GM21723 (cell line): ENCODE data around the gene APC2.
"Not testable (repeated sequence)": the region's sequence is repeated elsewhere in the genome, so short reads cannot be mapped to it uniquely, and the experiment has no call there.

ENCODE experiments used
- ATAC-seq: cut with Tn5 transposase; IDR thresholded peaks from one replicate; pipeline ENCODE4 v1.9.1; 2021; ENCODE audit warnings: mild to moderate bottlenecking, moderate library complexity; ENCODE audit not compliant: unreplicated experiment

Gene APC2

GRCh38 chr19:1509602-1510441 lies 59.9 kb downstream of the APC2 start:
- ATAC-seq = no peak

GRCh38 chr19:1510442-1510806 lies 60.5 kb downstream of the APC2 start:
- ATAC-seq = no peak

GRCh38 chr19:1510807-1511206 lies 60.9 kb downstream of the APC2 start:
- ATAC-seq = no peak

- no peak for ATAC-seq
Observed at GRCh38 chr19:1511318-1512317, 61.7 kb downstream of the APC2 start.

GRCh38 chr19:1512671-1513498 lies 63.0 kb downstream of the APC2 start, which contains the start of gene ADAMTSL5:
TSS of gene ADAMTSL5 (minus strand) at chr19:1513019. CDS start at chr19:1510943, 2,076 bp downstream.
- no peak for ATAC-seq

GRCh38 chr19:1513499-1514294 lies 63.8 kb downstream of the APC2 start:
- ATAC-seq = no peak

GRCh38 chr19:1514295-1514661 lies 64.4 kb downstream of the APC2 start:
- no peak for ATAC-seq

DNA sequence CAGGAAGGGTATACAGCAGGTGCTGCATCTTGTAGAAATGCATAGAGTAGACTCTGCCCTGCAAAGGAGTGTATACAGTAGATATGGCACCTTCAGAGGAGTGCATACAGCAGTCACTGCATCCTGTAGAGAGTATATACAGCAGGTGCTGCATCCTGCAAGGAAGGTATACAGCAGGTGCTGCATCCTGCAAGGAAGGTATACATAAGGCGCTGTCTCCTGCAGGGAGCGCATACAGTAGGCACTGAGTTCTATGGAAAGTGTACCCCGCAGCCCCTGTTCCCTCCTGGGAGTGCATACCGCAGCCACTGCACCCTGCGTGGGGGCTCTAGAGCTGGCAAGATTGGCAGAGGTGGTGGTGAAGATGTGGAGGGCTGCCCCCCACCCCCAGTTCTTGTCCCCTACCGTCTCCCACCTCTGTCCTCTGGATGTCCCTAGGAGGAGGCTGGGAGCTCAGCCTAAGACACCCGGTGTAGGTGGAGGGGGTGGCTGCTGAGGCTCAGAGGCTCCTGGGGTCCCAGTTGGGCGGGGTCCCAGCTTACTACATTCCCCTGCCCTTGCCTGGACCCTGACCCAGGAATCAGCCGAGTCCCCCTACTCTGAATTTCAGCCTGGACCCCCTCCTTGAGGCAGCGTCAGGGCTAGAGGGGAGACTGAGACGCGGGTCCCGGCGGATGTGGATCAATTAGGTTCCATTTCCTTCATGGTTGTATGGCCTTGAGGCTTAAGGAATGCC lies 65.2 kb downstream of the APC2 start:
- no peak for ATAC-seq

DNA sequence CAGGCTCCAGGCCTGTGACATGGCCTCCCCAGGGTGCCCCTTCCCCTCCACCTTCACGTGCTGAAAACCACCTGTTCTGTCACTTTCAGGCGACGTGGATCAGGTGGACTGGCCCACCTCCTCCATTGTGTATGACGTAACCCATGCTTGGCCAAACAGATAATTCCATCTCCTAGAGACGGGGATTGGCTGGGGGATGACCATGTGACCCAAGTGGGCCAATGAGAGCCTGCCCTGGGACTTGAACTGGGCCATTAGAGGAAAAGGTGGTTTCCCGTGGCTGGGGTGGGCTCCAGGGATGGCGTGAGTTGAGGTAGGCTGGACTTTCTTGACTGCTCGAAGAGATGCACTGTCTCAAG lies 66.5 kb downstream of the APC2 start:
- no peak for ATAC-seq

GRCh38 chr19:1518471-1518870 lies 68.5 kb downstream of the APC2 start:
- ATAC-seq = no peak

DNA sequence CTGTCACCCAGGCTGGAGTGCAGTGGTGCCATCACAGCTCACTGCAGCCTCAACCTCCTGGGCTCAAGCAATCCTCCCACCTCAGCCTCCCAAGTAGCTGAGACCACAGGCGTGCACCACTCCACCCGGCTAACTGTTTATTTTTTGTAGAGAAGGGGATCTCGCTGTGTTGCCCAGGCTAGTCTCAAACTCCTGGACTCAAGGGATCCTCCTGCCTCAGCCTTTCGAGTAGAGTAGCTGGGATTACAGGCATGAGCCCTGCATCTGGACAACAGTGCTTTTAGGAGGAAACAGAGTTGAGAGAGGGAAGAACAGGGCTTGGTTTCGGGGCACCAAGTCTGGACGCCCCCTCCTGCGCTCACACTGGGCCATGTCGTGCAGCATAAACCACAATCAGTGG lies 69.9 kb downstream of the APC2 start:
- not testable (repeated sequence) for ATAC-seq

- ATAC-seq = no peak
Observed at GRCh38 chr19:1520203-1520780, 70.4 kb downstream of the APC2 start.

DNA sequence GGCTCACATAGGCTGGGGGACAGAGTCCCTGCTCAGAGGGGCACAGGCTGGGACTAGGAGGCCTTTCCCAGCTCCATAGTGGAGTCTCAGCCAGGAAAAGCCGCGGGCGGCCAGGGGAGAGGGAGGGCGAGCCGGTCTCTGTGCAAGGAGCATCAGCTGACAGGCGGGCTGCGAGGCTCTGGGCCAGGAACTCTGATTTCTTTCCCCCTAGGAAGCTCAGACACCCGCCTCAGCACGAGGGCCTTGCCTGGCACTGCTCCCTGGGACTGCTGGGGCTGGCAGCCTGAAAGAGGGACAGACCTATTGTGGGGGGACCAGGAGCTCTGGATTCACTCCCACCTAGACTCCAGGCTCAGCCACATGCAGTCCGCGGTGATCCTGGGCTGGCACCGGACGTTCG lies 71.7 kb downstream of the APC2 start:
- ATAC-seq = no peak

- ATAC-seq = no peak
Observed at GRCh38 chr19:1522061-1522460, 72.1 kb downstream of the APC2 start.

GRCh38 chr19:1522838-1523237 lies 72.9 kb downstream of the APC2 start:
- no peak for ATAC-seq
